ENCODE results near the gene MAP1LC3B.
"Not testable (repeated sequence)": the region's sequence is repeated elsewhere in the genome, so short reads cannot be mapped to it uniquely, and the experiment has no call there.

MAP1LC3B gene

GRCh38 chr16:87360862-87361610 lies 31.1 kb upstream of the MAP1LC3B start:
- no peak for DNase-seq (ENCODE audit: low read depth)
- H3K4me3 ChIP-seq (ENCODE audit: control insufficient read depth, low read depth, low read length): no peak overlapping the region
- TF ChIP-seq CTCF (IDR thresholded peaks at IDR 0.05; ENCODE audit: control insufficient read depth, insufficient read depth, low read depth, low read length, missing control alignments): no peak

- no peak overlapping the region for H3K4me3 ChIP-seq (ENCODE audit: control insufficient read depth, low read depth, low read length)
- no peak for TF ChIP-seq CTCF (IDR thresholded peaks at IDR 0.05; ENCODE audit: control insufficient read depth, insufficient read depth, low read depth, low read length, missing control alignments)
- no peak for DNase-seq (ENCODE audit: low read depth)
Observed at GRCh38 chr16:87361916-87362619, 30.1 kb upstream of the MAP1LC3B start.

GRCh38 chr16:87362828-87363559 lies 29.1 kb upstream of the MAP1LC3B start:
- not testable (repeated sequence) for H3K4me3 ChIP-seq (ENCODE audit: control insufficient read depth, low read depth, low read length); DNase-seq (ENCODE audit: low read depth)

GRCh38 chr16:87363771-87364455 lies 28.2 kb upstream of the MAP1LC3B start:
- TF ChIP-seq CTCF (IDR thresholded peaks at IDR 0.05; ENCODE audit: control insufficient read depth, insufficient read depth, low read depth, low read length, missing control alignments): no peak
- no peak overlapping the region for H3K4me3 ChIP-seq (ENCODE audit: control insufficient read depth, low read depth, low read length)
- DNase-seq (ENCODE audit: low read depth): no peak

- no peak for TF ChIP-seq CTCF (IDR thresholded peaks at IDR 0.05; ENCODE audit: control insufficient read depth, insufficient read depth, low read depth, low read length, missing control alignments)
- no peak for DNase-seq (ENCODE audit: low read depth)
- H3K4me3 ChIP-seq (ENCODE audit: control insufficient read depth, low read depth, low read length): no peak overlapping the region
Observed at GRCh38 chr16:87365021-87365713, 27.0 kb upstream of the MAP1LC3B start.

GRCh38 chr16:87366288-87366687 lies 25.8 kb upstream of the MAP1LC3B start:
- TF ChIP-seq CTCF (IDR thresholded peaks at IDR 0.05; ENCODE audit: control insufficient read depth, insufficient read depth, low read depth, low read length, missing control alignments): no peak
- H3K4me3 ChIP-seq (ENCODE audit: control insufficient read depth, low read depth, low read length): no peak overlapping the region
- no peak for DNase-seq (ENCODE audit: low read depth)

Data from AG09309 (cell line).